Esophagus muscularis mucosa (tissue), 4 donors: Measurements from ENCODE around the gene SS18L1. TPM values are rescaled to one million over a fixed set of nuclear protein-coding genes. Genes with fewer than 3 reads are reported as not detected.

Experiments
- DNase-seq: peaks from one replicate; pipeline ENCODE4 v3.0.0-alpha.2; 2017; ENCODE audit errors: extremely low spot score
- H3K27ac ChIP-seq, 4 donors: fragments of 200-600 bp; sonication (generic); replicated peaks in 1 of 4; 1 replicate in 3 of 4; 2 replicates in 1 of 4; pipeline ENCODE4 v1.5.1; 2016 to 2019; ENCODE audit warnings: mild to moderate bottlenecking in 1 of 4
- H3K27me3 ChIP-seq, 4 donors: fragments of 200-600 bp; sonication (generic); one replicate each; pipeline versions ENCODE4 v1.5.1 to v1.6.0; 2016 to 2019
- H3K36me3 ChIP-seq, 4 donors: fragments of 200-600 bp; sonication (generic); one replicate each; pipeline ENCODE4 v1.5.1; 2016 to 2019
- H3K4me1 ChIP-seq, 4 donors: fragments of 200-600 bp; sonication (generic); one replicate each; pipeline ENCODE4 v1.5.1; 2016 to 2019
- H3K4me3 ChIP-seq, 4 donors: fragments of 200-600 bp; sonication (generic); 1 replicate in 2 of 4; 2 replicates in 2 of 4; pipeline ENCODE4 v1.5.1; 2016 to 2019; ENCODE audit warnings: mild to moderate bottlenecking in 4 of 4, moderate library complexity in 1 of 4
- H3K9me3 ChIP-seq, 4 donors: fragments of 200-600 bp; sonication (generic); 1 replicate in 3 of 4; 2 replicates in 1 of 4; pipeline ENCODE4 v1.5.1; 2016 to 2019
- CTCF ChIP-seq, 3 experiments: fragments of 200-600 bp in 2 of 3; fragments of 450-650 bp in 1 of 3; sonication (generic) in 2 of 3; IDR thresholded peaks; one replicate each; pipeline ENCODE4 v1.5.1; 2017 to 2019; ENCODE audit warnings: antibody characterized with exemption in 3 of 3, mild to moderate bottlenecking in 2 of 3, moderate library complexity in 1 of 3
- EP300 ChIP-seq: sonication (generic); formaldehyde crosslinking; IDR thresholded peaks from one replicate; pipeline ENCODE4 v1.6.1; 2017; ENCODE audit warnings: antibody characterized with exemption
- POLR2A ChIP-seq: fragments of 450-650 bp; IDR thresholded peaks from one replicate; pipeline ENCODE4 v1.6.1; 2017; ENCODE audit warnings: antibody characterized with exemption, moderate library complexity, mild to moderate bottlenecking, low read depth
- POLR2AphosphoS5 ChIP-seq, 2 donors: sonication (generic); formaldehyde crosslinking; IDR thresholded peaks; one replicate each; pipeline ENCODE4 v1.6.1; 2017; ENCODE audit warnings: antibody characterized with exemption in 2 of 2
- WGBS: methylation state at CpG from one replicate; pipeline ENCODE4 v1.1.5; 2018; 5-methylcytosine and 5-hydroxymethylcytosine counted together
- intact Hi-C: fragments of 100-400 bp; cut with DNase I; formaldehyde crosslinking; loops from one replicate; pipeline ENCODE4 v1.15.1; 2023
- total RNA-seq, 4 donors: library from RNA; depleted of rRNA; stranded (reverse); fragments of >200 nt; gene quantifications; one replicate each; pipeline versions ENCODE4 v1.1.0 to v1.2.1, GENCODE V29; 2016

SS18L1 gene
- total RNA-seq, 4 donors from 2014 or later = 9.1 to 13.3 (median 10.8) TPM

- H3K36me3 ChIP-seq = peaks cover 46 to 93% (median 85%) of the 10 kb centered on the region in 4 donors
Measured at GRCh38 chr20:62165762-62166399, 22.3 kb downstream of the SS18L1 start.

GRCh38 chr20:62167474-62167873, 23.9 kb downstream of the SS18L1 start:
- Histone ChIP-seq H3K27ac (no peak overlapping the region), H3K36me3 (peaks cover 32 to 81% (median 71%) of the 10 kb centered on the region in 4 donors), H3K9me3 (no peaks in the 10 kb centered on the region), H3K4me1 (peaks cover 0 to 2% (median 0%) of the 10 kb centered on the region in 4 donors), H3K27me3 (no peaks in the 10 kb centered on the region), H3K4me3 (no peak overlapping the region)
- intact Hi-C loops = no loop called here
- TF ChIP-seq EP300 = no peak
- no peak for TF ChIP-seq POLR2AphosphoS5 (IDR thresholded peaks at IDR 0.05)
- TF ChIP-seq CTCF (IDR thresholded peaks at IDR 0.05) = no peak
- TF ChIP-seq POLR2A = no peak
- 78% methylated on average over 5 of the region's 6 CpGs for WGBS
- DNase-seq = no peak

More at GRCh38 chr20:62165762-62166399, 22.3 kb downstream of the SS18L1 start:
- Histone ChIP-seq H3K4me1 (no peaks in the 10 kb centered on the region), H3K9me3 (no peaks in the 10 kb centered on the region), H3K4me3 (no peak overlapping the region), H3K27me3 (no peaks in the 10 kb centered on the region), H3K27ac (no peak overlapping the region)
- no peak for DNase-seq
- intact Hi-C loops = no loop called here
- no peak for TF ChIP-seq CTCF (IDR thresholded peaks at IDR 0.05)
- TF ChIP-seq EP300 = no peak
- no peak for TF ChIP-seq POLR2A
- TF ChIP-seq POLR2AphosphoS5 (IDR thresholded peaks at IDR 0.05) = no peak
- 98% methylated on average over 7 of the region's 25 CpGs for WGBS

- H3K4me3 ChIP-seq = no peak overlapping the region
- peaks cover 29 to 81% (median 71%) of the 10 kb centered on the region in 4 donors for H3K36me3 ChIP-seq
- intact Hi-C loops = no loop called here
Measured at GRCh38 chr20:62168061-62168460, 24.5 kb downstream of the SS18L1 start.

GRCh38 chr20:62168890-62169435, 25.4 kb downstream of the SS18L1 start:
- no peak for TF ChIP-seq CTCF (IDR thresholded peaks at IDR 0.05)
- no peak for TF ChIP-seq EP300
- TF ChIP-seq POLR2A = no peak
- no peak for TF ChIP-seq POLR2AphosphoS5 (IDR thresholded peaks at IDR 0.05)
- H3K4me3 ChIP-seq = no peak overlapping the region
- DNase-seq = no peak
- 97% methylated on average over 18 of the region's 23 CpGs for WGBS
- H3K4me1 ChIP-seq = peaks cover 0 to 2% (median 0%) of the 10 kb centered on the region in 4 donors
- no peaks in the 10 kb centered on the region for H3K9me3 ChIP-seq
- intact Hi-C loops = no loop called here
- H3K27me3 ChIP-seq = no peaks in the 10 kb centered on the region
- peaks cover 20 to 81% (median 71%) of the 10 kb centered on the region in 4 donors for H3K36me3 ChIP-seq
- no peak overlapping the region for H3K27ac ChIP-seq

More at GRCh38 chr20:62168061-62168460, 24.5 kb downstream of the SS18L1 start:
- no peaks in the 10 kb centered on the region for H3K9me3 ChIP-seq
- no peak for DNase-seq
- 90% methylated on average over 4 of the region's 4 CpGs for WGBS
- peaks cover 0 to 2% (median 0%) of the 10 kb centered on the region in 4 donors for H3K4me1 ChIP-seq
- no peak overlapping the region for H3K27ac ChIP-seq
- H3K27me3 ChIP-seq = no peaks in the 10 kb centered on the region
- TF ChIP-seq EP300 (no peak), POLR2A (no peak), POLR2AphosphoS5 (IDR thresholded peaks at IDR 0.05) (no peak)

GRCh38 chr20:62170536-62170935, 27.0 kb downstream of the SS18L1 start:
- DNase-seq = no peak
- no peak overlapping the region for H3K4me3 ChIP-seq
- H3K27me3 ChIP-seq = no peaks in the 10 kb centered on the region
- 85% methylated on average over 9 of the region's 9 CpGs for WGBS
- H3K36me3 ChIP-seq = peaks cover 6 to 81% (median 71%) of the 10 kb centered on the region in 4 donors
- no peak overlapping the region for H3K27ac ChIP-seq
- H3K4me1 ChIP-seq = peaks cover 0 to 2% (median 0%) of the 10 kb centered on the region in 4 donors
- H3K9me3 ChIP-seq = no peaks in the 10 kb centered on the region
- intact Hi-C loops = no loop called here
- TF ChIP-seq POLR2AphosphoS5 (IDR thresholded peaks at IDR 0.05) (no peak), EP300 (no peak), POLR2A (no peak), CTCF (IDR thresholded peaks at IDR 0.05) (no peak)
